Keratinocyte (primary cell): ENCODE data around the gene MICAL2. TPM values are rescaled to one million over a fixed set of nuclear protein-coding genes. Genes with fewer than 3 reads are reported as not detected.

Source experiments
- DNase-seq: peaks from one replicate; pipeline ENCODE4 v3.0.0-alpha.2; 2011; ENCODE audit warnings: low read depth, missing footprints, low spot score
- FAIRE-seq: peaks from 2 replicates; lab custom pipeline; 2011; peaks lifted over from hg19 to GRCh38; lab: Jason Lieb, UNC
- H2AFZ ChIP-seq: 2 replicates; pipeline ENCODE4 v1.6.0; 2012; ENCODE audit warnings: low read length, control low read depth, inconsistent platforms; ENCODE audit not compliant: control insufficient read depth
- H3K27ac ChIP-seq: 2 replicates; pipeline ENCODE4 v1.5.1; 2011; ENCODE audit warnings: low read length; ENCODE audit not compliant: control insufficient read depth, insufficient read depth
- H3K27me3 ChIP-seq: 3 replicates; pipeline ENCODE4 v1.6.0; 2011; ENCODE audit warnings: low read length; ENCODE audit not compliant: control insufficient read depth, insufficient read depth; ENCODE audit errors: extremely low read depth
- H3K36me3 ChIP-seq, 2 experiments: 2 replicates in 1 of 2; 3 replicates in 1 of 2; pipeline ENCODE4 v1.5.1; 2011; ENCODE audit warnings: low read length in 2 of 2, mild to moderate bottlenecking in 1 of 2; ENCODE audit not compliant: control insufficient read depth in 2 of 2, insufficient read depth in 2 of 2; ENCODE audit errors: extremely low read depth in 1 of 2
- H3K4me1 ChIP-seq: 3 replicates; pipeline ENCODE4 v1.5.1; 2011; ENCODE audit warnings: low read length; ENCODE audit not compliant: control insufficient read depth, insufficient read depth; ENCODE audit errors: extremely low read depth
- H3K4me2 ChIP-seq: 3 replicates; pipeline ENCODE4 v1.6.0; 2011; ENCODE audit warnings: low read depth, low read length; ENCODE audit not compliant: control insufficient read depth, insufficient read depth; ENCODE audit errors: extremely low read depth
- H3K4me3 ChIP-seq, 3 experiments: fragments of 200-600 bp in 1 of 3; sonication (generic) in 1 of 3; 2 replicates in 2 of 3; 3 replicates in 1 of 3; pipeline ENCODE4 v1.5.1; 2011 to 2016; ENCODE audit warnings: low read length in 3 of 3, mild to moderate bottlenecking in 3 of 3, control low read depth in 2 of 3, inconsistent platforms in 1 of 3, low read depth in 1 of 3, mixed read lengths in 1 of 3, mixed run types in 1 of 3, moderate library complexity in 1 of 3; ENCODE audit not compliant: control insufficient read depth in 2 of 3, insufficient read depth in 2 of 3; ENCODE audit errors: extremely low read depth in 1 of 3
- H3K79me2 ChIP-seq: 2 replicates; pipeline ENCODE4 v1.6.0; 2012; ENCODE audit warnings: low read length; ENCODE audit not compliant: control insufficient read depth, insufficient read depth
- H3K9ac ChIP-seq: 3 replicates; pipeline ENCODE4 v1.6.0; 2011; ENCODE audit warnings: low read length; ENCODE audit not compliant: control insufficient read depth, insufficient read depth; ENCODE audit errors: extremely low read depth
- H3K9me1 ChIP-seq: 3 replicates; pipeline ENCODE4 v1.6.0; 2011; ENCODE audit warnings: low read length; ENCODE audit not compliant: control insufficient read depth, insufficient read depth; ENCODE audit errors: extremely low read depth
- H3K9me3 ChIP-seq: 2 replicates; pipeline ENCODE4 v1.5.1; 2012; ENCODE audit warnings: low read depth, low read length; ENCODE audit not compliant: control insufficient read depth
- H4K20me1 ChIP-seq: 3 replicates; pipeline ENCODE4 v1.6.0; 2011; ENCODE audit warnings: low read length; ENCODE audit not compliant: control insufficient read depth, insufficient read depth; ENCODE audit errors: extremely low read depth
- CTCF ChIP-seq, 3 experiments: IDR thresholded peaks in 1 of 3; conservative IDR thresholded peaks in 1 of 3; optimal IDR thresholded peaks in 1 of 3; 2 replicates in 2 of 3; 3 replicates in 1 of 3; pipeline versions ENCODE3 to v1.5.1; 2011; ENCODE audit warnings: low read length in 3 of 3, mild to moderate bottlenecking in 3 of 3, moderate library complexity in 2 of 3, control low read depth in 1 of 3, inconsistent platforms in 1 of 3; ENCODE audit not compliant: insufficient read depth in 2 of 3; ENCODE audit errors: extremely low read depth in 1 of 3
- EZH2 ChIP-seq: IDR thresholded peaks from one replicate; pipeline ENCODE4 v1.6.1; 2012; ENCODE audit warnings: inconsistent platforms, mild to moderate bottlenecking, low read length, moderate library complexity
- dilution Hi-C: fragments of 300-500 bp; cut with MboI; formaldehyde crosslinking; loops from one replicate; pipeline ENCODE4 v1.7.0; 2020; ENCODE audit warnings: low sequenced_read_pairs; ENCODE audit not compliant: extremely low pct_ligation_motif_present
- polyA plus RNA-seq, 5 experiments: library from polyadenylated mRNA; depleted of rRNA in 3 of 5; stranded (reverse) in 3 of 5; stranded (forward) in 1 of 5; unstranded in 1 of 5; fragments of >200 nt; gene quantifications; 1 replicate in 1 of 5; 2 replicates in 3 of 5; 3 replicates in 1 of 5; pipeline versions ENCODE4 v1.2.1 to v1.2.3, GENCODE V29; 2011 to 2012; ENCODE audit warnings: missing spikeins in 2 of 5, low read depth in 1 of 5, low replicate concordance in 1 of 5

The MICAL2 gene
- polyA plus RNA-seq, 1 donor (not counting 4 experiments of a cell fraction or from before 2014, with no cell fraction given): 83.9 TPM

GRCh38 chr11:12213883-12214282 is 103.5 kb downstream of the MICAL2 start:
- Histone ChIP-seq H3K79me2 (peaks cover 5% of the 10 kb centered on the region), H3K4me3 (no peak overlapping the region), H3K4me2 (no peak overlapping the region), H3K9ac (no peak overlapping the region), H3K4me1 (peaks cover 21% of the 10 kb centered on the region), H3K9me1 (no peaks in the 10 kb centered on the region), H3K27me3 (no peaks in the 10 kb centered on the region), H4K20me1 (no peaks in the 10 kb centered on the region), H3K36me3 (peaks cover 67 to 84% of the 10 kb centered on the region in 2 experiments), H3K27ac (peak overlapping the region; percentile 60), H2AFZ (no peak overlapping the region), H3K9me3 (no peaks in the 10 kb centered on the region)
- TF ChIP-seq EZH2 (no peak), CTCF (optimal IDR thresholded peaks at IDR 0.05 in 1 of 3, IDR thresholded peaks at IDR 0.05 in 1 of 3, conservative IDR thresholded peaks at IDR 0.05 in 1 of 3; ENCODE audit: extremely low read depth in 1 of 3, insufficient read depth in 2 of 3, low read length in 3 of 3) (no peak)
- DNase-seq: no peak
- no peak for FAIRE-seq
- dilution Hi-C loops: no loop called here

DNA sequence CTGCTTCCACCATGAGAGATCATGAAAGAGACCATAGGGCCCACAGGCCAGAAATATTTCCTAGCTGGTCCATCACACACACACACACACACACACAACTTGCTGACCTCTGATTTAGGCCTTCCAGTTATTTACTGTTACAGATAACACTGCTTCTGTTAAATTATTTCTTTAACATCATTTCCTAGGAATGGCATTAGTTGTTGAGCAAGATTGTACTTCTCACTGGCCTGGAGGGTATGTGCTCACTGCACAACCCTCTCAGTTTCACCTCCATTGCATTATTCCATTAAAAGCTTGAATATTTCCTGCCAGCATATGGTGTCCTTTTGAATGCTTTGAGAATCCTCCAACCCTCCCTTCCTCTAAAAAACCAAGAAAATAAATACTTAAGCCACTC is 104.4 kb downstream of the MICAL2 start:
- Histone ChIP-seq H3K9ac (no peak overlapping the region), H2AFZ (no peak overlapping the region), H3K4me3 (no peak overlapping the region), H3K79me2 (no peaks in the 10 kb centered on the region), H3K9me3 (no peaks in the 10 kb centered on the region), H3K9me1 (no peaks in the 10 kb centered on the region), H3K27me3 (no peaks in the 10 kb centered on the region), H3K4me2 (no peak overlapping the region), H3K27ac (no peak overlapping the region), H3K4me1 (peaks cover 21% of the 10 kb centered on the region), H4K20me1 (no peaks in the 10 kb centered on the region), H3K36me3 (peaks cover 64 to 77% of the 10 kb centered on the region in 2 experiments)
- DNase-seq (no peak), FAIRE-seq (no peak)
- TF ChIP-seq EZH2 (no peak), CTCF (optimal IDR thresholded peaks at IDR 0.05 in 1 of 3, IDR thresholded peaks at IDR 0.05 in 1 of 3, conservative IDR thresholded peaks at IDR 0.05 in 1 of 3; ENCODE audit: extremely low read depth in 1 of 3, insufficient read depth in 2 of 3, low read length in 3 of 3) (no peak)
- dilution Hi-C loops: no loop called here
